Activated CD4-positive, alpha-beta memory T cell treated with anti-CD3 and anti-CD28 coated beads for 36 hours (primary cell): ENCODE results near the gene PACS1. TPM values are rescaled to one million over a fixed set of nuclear protein-coding genes. Genes with fewer than 3 reads are reported as not detected.
"Not testable (repeated sequence)": the region's sequence is repeated elsewhere in the genome, so short reads cannot be mapped to it uniquely, and the experiment has no call there.

ENCODE experiments used
- CTCF ChIA-PET: fragments of 350-600 bp; sonication (Branson Sonifier 250); formaldehyde crosslinking; loops from one replicate; lab custom pipeline; 2021; ENCODE audit warnings: antibody characterized with exemption, inconsistent platforms; lab: Charles Lee
- POLR2A ChIA-PET: fragments of 350-600 bp; sonication (Branson Sonifier 250); formaldehyde crosslinking; loops from one replicate; lab custom pipeline; 2021; ENCODE audit warnings: antibody characterized with exemption; lab: Charles Lee
- DNase-seq: peaks from one replicate; pipeline ENCODE4 v3.0.0-alpha.2; 2020
- H3K27ac Mint-ChIP-seq: one replicate; pipeline ENCODE4 v1.8.0; 2021; ENCODE audit warnings: mixed read lengths
- H3K27me3 Mint-ChIP-seq: one replicate; pipeline ENCODE4 v1.8.0; 2021; ENCODE audit warnings: mixed read lengths
- H3K36me3 Mint-ChIP-seq: one replicate; pipeline ENCODE4 v1.8.0; 2021; ENCODE audit warnings: mixed read lengths
- H3K4me1 Mint-ChIP-seq: one replicate; pipeline ENCODE4 v1.8.0; 2021; ENCODE audit warnings: low read depth, mixed read lengths
- H3K4me3 Mint-ChIP-seq: one replicate; pipeline ENCODE4 v1.8.0; 2021; ENCODE audit warnings: mild to moderate bottlenecking, mixed read lengths
- H3K9me3 Mint-ChIP-seq: one replicate; pipeline ENCODE4 v1.8.0; 2021; ENCODE audit warnings: mixed read lengths
- intact Hi-C: fragments of 100-400 bp; cut with micrococcal nuclease; formaldehyde crosslinking; loops from one replicate; pipeline ENCODE4 v1.15.1; 2023
- total RNA-seq, 2 experiments: library from RNA; stranded (reverse); gene quantifications; one replicate each; pipeline ENCODE4 v1.2.3, GENCODE V29; 2021

The PACS1 gene
- total RNA-seq, 2 experiments from 2014 or later, result 82.0 to 84.1 TPM

GRCh38 chr11:66112601-66113499 is 42.8 kb downstream of the PACS1 start:
- ChIA-PET POLR2A (interaction anchor here (0.7 kb wide), 1 partner anchor 9 kb away, joined by 3 read pairs; no protein-coding TSS in a partner anchor), CTCF (interaction anchor here (1.6 kb wide), 1 partner anchor 109 kb away, joined by 3 read pairs; no protein-coding TSS in a partner anchor)
- DNase-seq, result no peak
- Mint-ChIP-seq H3K4me3 (peak overlapping the region; percentile 28), H3K27me3 (no peaks in the 10 kb centered on the region), H3K4me1 (peaks cover 92% of the 10 kb centered on the region), H3K9me3 (no peaks in the 10 kb centered on the region), H3K27ac (peak overlapping the region; percentile 89), H3K36me3 (peaks cover 2% of the 10 kb centered on the region)
- intact Hi-C loops, result loop anchor here (1.0 kb wide), 1 partner anchor 13 kb away; no protein-coding TSS in a partner anchor

- CTCF ChIA-PET, result interaction anchor here (1.2 to 4.4 kb wide), 5 partner anchors 30 to 167 kb away, joined by 3 to 24 read pairs (median 6); no protein-coding TSS in a partner anchor
- POLR2A ChIA-PET, result interaction anchor here (0.6 to 1.9 kb wide), 5 partner anchors 10 to 499 kb away, joined by 3 to 6 read pairs (median 3); partner anchors contain the start of gene MRPL11
- peak overlapping the region; percentile 81 for H3K27ac Mint-ChIP-seq
- H3K9me3 Mint-ChIP-seq, DNase-seq, intact Hi-C loops, H3K36me3 Mint-ChIP-seq, H3K27me3 Mint-ChIP-seq: not testable (repeated sequence)
- H3K4me1 Mint-ChIP-seq, result peaks cover 89% of the 10 kb centered on the region
- peak overlapping the region; percentile 70 for H3K4me3 Mint-ChIP-seq
Measured at GRCh38 chr11:66114957-66115356, 44.9 kb downstream of the PACS1 start.

GRCh38 chr11:66115638-66116301 is 45.7 kb downstream of the PACS1 start:
- no peak for DNase-seq
- Mint-ChIP-seq H3K27me3 (no peaks in the 10 kb centered on the region), H3K4me3 (peak overlapping the region; percentile 70), H3K9me3 (no peaks in the 10 kb centered on the region), H3K27ac (peak overlapping the region; percentile 81), H3K36me3 (peaks cover under 1% of the 10 kb centered on the region), H3K4me1 (peaks cover 90% of the 10 kb centered on the region)
- POLR2A ChIA-PET, result interaction anchor here (0.6 to 1.9 kb wide), 6 partner anchors 10 to 499 kb away, joined by 3 to 6 read pairs (median 3); no protein-coding TSS in a partner anchor
- intact Hi-C loops, result loop anchor here (1.0 kb wide), 1 partner anchor 11 kb away; no protein-coding TSS in a partner anchor
- CTCF ChIA-PET, result interaction anchor here (0.7 to 4.4 kb wide), 12 partner anchors 8 to 167 kb away, joined by 3 to 24 read pairs (median 6); no protein-coding TSS in a partner anchor

GRCh38 chr11:66116576-66117361 is 46.7 kb downstream of the PACS1 start:
- ChIA-PET CTCF (interaction anchor here (0.6 to 4.4 kb wide), 12 partner anchors 8 to 166 kb away, joined by 3 to 24 read pairs (median 6); no protein-coding TSS in a partner anchor), POLR2A (interaction anchor here (0.9 to 1.9 kb wide), 4 partner anchors 9 to 105 kb away, joined by 3 to 6 read pairs (median 4); no protein-coding TSS in a partner anchor)
- Mint-ChIP-seq H3K27ac (peak overlapping the region; percentile 82), H3K9me3 (no peaks in the 10 kb centered on the region), H3K4me3 (no peak overlapping the region), H3K27me3 (no peaks in the 10 kb centered on the region), H3K36me3 (no peaks in the 10 kb centered on the region), H3K4me1 (peaks cover 94% of the 10 kb centered on the region)
- intact Hi-C loops, result loop anchor here (1.0 kb wide), 1 partner anchor 10 kb away; no protein-coding TSS in a partner anchor
- peak; percentile 39 for DNase-seq

GRCh38 chr11:66118847-66119246 is 48.8 kb downstream of the PACS1 start:
- no peaks in the 10 kb centered on the region for H3K27me3 Mint-ChIP-seq
- peaks cover 85% of the 10 kb centered on the region for H3K4me1 Mint-ChIP-seq
- ChIA-PET CTCF (interaction anchor here (1.1 to 4.4 kb wide), 7 partner anchors 8 to 103 kb away, joined by 3 to 24 read pairs (median 6); partner anchors contain the start of gene PACS1), POLR2A (interaction anchor here (1.1 to 1.3 kb wide), 2 partner anchors 10 to 15 kb away, joined by 3 to 7 read pairs; no protein-coding TSS in a partner anchor)
- no peaks in the 10 kb centered on the region for H3K36me3 Mint-ChIP-seq
- no peak for DNase-seq
- H3K27ac Mint-ChIP-seq, result peak overlapping the region; percentile 53
- intact Hi-C loops, result no loop called here
- no peaks in the 10 kb centered on the region for H3K9me3 Mint-ChIP-seq
- H3K4me3 Mint-ChIP-seq, result no peak overlapping the region

GRCh38 chr11:66119348-66120133 is 49.5 kb downstream of the PACS1 start:
- DNase-seq, result no peak
- H3K4me1 Mint-ChIP-seq, result peaks cover 86% of the 10 kb centered on the region
- intact Hi-C loops, result no loop called here
- H3K27ac Mint-ChIP-seq, result peak overlapping the region; percentile 53
- no peaks in the 10 kb centered on the region for H3K9me3 Mint-ChIP-seq
- no peaks in the 10 kb centered on the region for H3K36me3 Mint-ChIP-seq
- CTCF ChIA-PET, result interaction anchor here (1.0 to 3.0 kb wide), 6 partner anchors 12 to 103 kb away, joined by 3 to 8 read pairs (median 5); no protein-coding TSS in a partner anchor
- no peaks in the 10 kb centered on the region for H3K27me3 Mint-ChIP-seq
- POLR2A ChIA-PET, result no interaction called here
- H3K4me3 Mint-ChIP-seq, result no peak overlapping the region

GRCh38 chr11:66121466-66121865 is 51.4 kb downstream of the PACS1 start:
- H3K4me3 Mint-ChIP-seq, result no peak overlapping the region
- ChIA-PET POLR2A (interaction anchor here (0.6 to 0.7 kb wide), 2 partner anchors 11 to 15 kb away, joined by 3 to 6 read pairs; no protein-coding TSS in a partner anchor), CTCF (no interaction called here)
- H3K4me1 Mint-ChIP-seq, result peaks cover 86% of the 10 kb centered on the region
- H3K27me3 Mint-ChIP-seq, result no peaks in the 10 kb centered on the region
- no peak overlapping the region for H3K27ac Mint-ChIP-seq
- no peaks in the 10 kb centered on the region for H3K9me3 Mint-ChIP-seq
- DNase-seq, result no peak
- no peaks in the 10 kb centered on the region for H3K36me3 Mint-ChIP-seq
- intact Hi-C loops, result no loop called here

GRCh38 chr11:66123902-66124301 is 53.8 kb downstream of the PACS1 start:
- ChIA-PET CTCF (interaction anchor here (1.0 to 1.7 kb wide), 3 partner anchors 8 to 55 kb away, joined by 3 to 5 read pairs (median 5); no protein-coding TSS in a partner anchor), POLR2A (no interaction called here)
- intact Hi-C loops, result no loop called here
- Mint-ChIP-seq H3K4me1 (peaks cover 80% of the 10 kb centered on the region), H3K36me3 (no peaks in the 10 kb centered on the region), H3K4me3 (no peak overlapping the region), H3K9me3 (no peaks in the 10 kb centered on the region), H3K27ac (peak overlapping the region; percentile 89), H3K27me3 (no peaks in the 10 kb centered on the region)
- DNase-seq, result no peak

GRCh38 chr11:66124564-66124963 is 54.5 kb downstream of the PACS1 start:
- no peak for DNase-seq
- Mint-ChIP-seq H3K36me3 (no peaks in the 10 kb centered on the region), H3K9me3 (no peaks in the 10 kb centered on the region), H3K27me3 (no peaks in the 10 kb centered on the region), H3K4me1 (peaks cover 73% of the 10 kb centered on the region), H3K27ac (peak overlapping the region; percentile 89), H3K4me3 (no peak overlapping the region)
- ChIA-PET CTCF (interaction anchor here (0.9 to 1.4 kb wide), 4 partner anchors 9 to 73 kb away, joined by 3 to 5 read pairs (median 4); partner anchors contain the start of gene SF3B2), POLR2A (no interaction called here)
- intact Hi-C loops, result no loop called here

- CTCF ChIA-PET, result interaction anchor here (0.8 to 2.0 kb wide), 14 partner anchors 8 to 103 kb away, joined by 3 to 11 read pairs (median 4); no protein-coding TSS in a partner anchor
- H3K36me3 Mint-ChIP-seq, result no peaks in the 10 kb centered on the region
- intact Hi-C loops, result loop anchor here (1.0 to 5.0 kb wide), 7 partner anchors 10 to 141 kb away; partner anchors contain the start of gene RAB1B
- H3K27ac Mint-ChIP-seq, result peak overlapping the region; percentile 89
- H3K4me1 Mint-ChIP-seq, result peaks cover 72% of the 10 kb centered on the region
- POLR2A ChIA-PET, result interaction anchor here (0.8 to 2.3 kb wide), 7 partner anchors 10 to 123 kb away, joined by 3 to 7 read pairs (median 4); partner anchors contain the start of genes BANF1 and SF3B2
- no peaks in the 10 kb centered on the region for H3K27me3 Mint-ChIP-seq
- no peaks in the 10 kb centered on the region for H3K9me3 Mint-ChIP-seq
- peak; percentile 65 for DNase-seq
- H3K4me3 Mint-ChIP-seq, result peak overlapping the region; percentile 68
Measured at GRCh38 chr11:66126064-66126463, 56.0 kb downstream of the PACS1 start.
